Effector memory CD4-positive, alpha-beta T cell (primary cell): ENCODE measurements around the gene GBP7.

Source experiments
- DNase-seq, 3 donors: peaks; one replicate each; pipeline ENCODE4 v3.0.0-alpha.2; 2020
- H3K27ac ChIP-seq: 2 replicates; pipeline ENCODE4 v1.7.0; 2013; ENCODE audit warnings: mild to moderate bottlenecking, low read length, moderate library complexity; ENCODE audit not compliant: insufficient read depth, poor library complexity, severe bottlenecking
- H3K27me3 ChIP-seq: replicated peaks from 2 replicates; pipeline ENCODE4 v1.7.0; 2013; ENCODE audit warnings: mild to moderate bottlenecking, low read length; ENCODE audit not compliant: insufficient read depth, control insufficient read depth, poor library complexity, severe bottlenecking
- H3K36me3 ChIP-seq: 2 replicates; pipeline ENCODE4 v1.7.0; 2013; ENCODE audit warnings: mild to moderate bottlenecking, low read length, moderate library complexity; ENCODE audit not compliant: control insufficient read depth, insufficient read depth
- H3K4me1 ChIP-seq: 2 replicates; pipeline ENCODE4 v1.7.0; 2013; ENCODE audit warnings: low read length, mild to moderate bottlenecking; ENCODE audit not compliant: control insufficient read depth, insufficient read depth, poor library complexity, severe bottlenecking
- H3K4me3 ChIP-seq: 2 replicates; pipeline ENCODE4 v1.7.0; 2013; ENCODE audit warnings: low read length, low read depth, mild to moderate bottlenecking; ENCODE audit not compliant: insufficient read depth, poor library complexity, severe bottlenecking
- H3K9me3 ChIP-seq: 2 replicates; pipeline ENCODE4 v1.7.0; 2013; ENCODE audit warnings: mild to moderate bottlenecking, low read length, moderate library complexity; ENCODE audit not compliant: control insufficient read depth

The GBP7 gene

DNA sequence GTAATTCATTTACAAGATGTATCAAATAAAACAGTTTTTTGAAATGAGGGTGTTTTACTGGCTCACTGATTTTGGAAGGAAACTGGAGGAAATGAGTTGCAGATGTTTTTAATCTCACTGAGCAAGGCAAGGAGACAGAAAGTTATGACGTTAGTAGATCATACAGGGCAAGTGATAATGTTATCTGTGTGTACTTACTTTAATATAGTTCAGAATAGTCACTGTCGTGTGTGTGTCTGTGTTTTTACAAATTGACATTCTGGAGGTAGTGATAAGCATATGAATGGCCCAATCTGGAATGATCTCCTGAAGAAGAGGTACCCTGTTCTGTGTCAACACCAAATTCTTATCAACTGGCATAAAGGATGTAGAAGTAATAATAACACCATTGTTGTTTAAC, 24.9 kb upstream of the GBP7 start:
- Histone ChIP-seq H3K9me3 (peaks cover 9% of the 10 kb centered on the region), H3K27ac (no peak overlapping the region), H3K27me3 (no peaks in the 10 kb centered on the region), H3K4me1 (peaks cover 7% of the 10 kb centered on the region), H3K36me3 (no peaks in the 10 kb centered on the region), H3K4me3 (no peak overlapping the region)
- no peak for DNase-seq

DNA sequence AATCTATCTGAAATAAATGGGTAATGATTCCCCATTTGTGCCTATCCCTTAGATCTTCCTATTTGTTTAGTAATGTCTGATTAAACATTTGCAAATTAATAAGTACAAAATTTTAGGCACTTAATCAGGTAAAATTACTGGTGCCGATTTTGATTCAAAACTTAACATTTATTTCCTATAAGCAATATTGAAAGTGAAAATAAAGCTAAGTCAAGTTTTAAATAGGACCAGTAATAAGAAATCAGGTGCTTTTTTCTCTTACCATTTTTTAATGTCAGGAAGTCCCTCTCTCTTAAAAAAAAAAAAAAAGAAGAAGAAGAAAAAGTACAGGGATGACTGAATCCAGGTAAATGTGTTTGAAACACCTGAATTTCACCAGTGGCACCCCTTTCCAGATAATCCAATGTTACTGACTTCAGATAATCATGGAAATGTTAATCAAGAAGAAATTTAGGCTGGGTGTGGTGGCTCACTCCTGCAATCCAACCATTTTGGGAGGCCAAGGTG, 23.8 kb upstream of the GBP7 start:
- no peaks in the 10 kb centered on the region for H3K27me3 ChIP-seq
- peaks cover 12% of the 10 kb centered on the region for H3K4me1 ChIP-seq
- H3K27ac ChIP-seq = peak overlapping the region; percentile 81
- peaks cover 7% of the 10 kb centered on the region for H3K36me3 ChIP-seq
- H3K4me3 ChIP-seq = peak overlapping the region; percentile 78
- DNase-seq = no peak
- H3K9me3 ChIP-seq = no peaks in the 10 kb centered on the region

DNA sequence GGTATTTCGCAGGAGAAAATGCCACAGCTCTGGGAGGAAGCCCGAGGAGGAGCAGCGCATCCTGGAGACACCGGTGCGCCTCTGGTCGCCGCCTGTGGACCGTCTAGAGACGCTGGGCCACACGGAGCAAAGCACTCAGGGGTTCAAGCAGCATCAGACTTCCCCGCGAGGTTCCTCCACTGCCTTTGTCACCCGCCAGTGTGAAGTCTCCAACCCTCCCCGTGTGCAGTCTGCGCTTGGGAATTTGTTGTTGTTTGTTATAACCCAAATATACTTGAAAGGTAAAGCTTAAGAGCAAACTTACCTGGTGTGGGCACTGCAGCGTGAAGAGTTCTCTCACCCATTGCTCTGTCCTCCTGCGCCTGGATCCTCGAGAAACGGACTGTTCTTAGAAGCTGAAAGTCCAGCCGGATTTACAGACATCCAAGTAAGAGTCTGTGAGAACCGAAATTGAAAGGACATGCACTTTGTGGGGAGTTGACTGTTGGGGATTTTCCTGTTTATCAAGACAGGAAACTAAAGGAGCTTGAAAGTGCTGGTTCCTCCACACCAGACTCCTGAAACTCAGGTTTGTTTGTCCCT, 22.8 kb upstream of the GBP7 start, which contains the start of gene GBP4:
TSS of gene GBP4 (minus strand) at position 452 of the 582 bp plus-strand sequence. CDS start at position 344, 108 bp downstream.
- H3K9me3 ChIP-seq = no peaks in the 10 kb centered on the region
- peaks cover 16% of the 10 kb centered on the region for H3K36me3 ChIP-seq
- H3K4me3 ChIP-seq = peak within 1 kb of the TSS; percentile 78
- no peaks in the 10 kb centered on the region for H3K27me3 ChIP-seq
- peak in 2 of 3 donors; percentile 13 to 16 for DNase-seq
- peak within 1 kb of the TSS; percentile 81 for H3K27ac ChIP-seq
- H3K4me1 ChIP-seq = peaks cover 12% of the 10 kb centered on the region

DNA sequence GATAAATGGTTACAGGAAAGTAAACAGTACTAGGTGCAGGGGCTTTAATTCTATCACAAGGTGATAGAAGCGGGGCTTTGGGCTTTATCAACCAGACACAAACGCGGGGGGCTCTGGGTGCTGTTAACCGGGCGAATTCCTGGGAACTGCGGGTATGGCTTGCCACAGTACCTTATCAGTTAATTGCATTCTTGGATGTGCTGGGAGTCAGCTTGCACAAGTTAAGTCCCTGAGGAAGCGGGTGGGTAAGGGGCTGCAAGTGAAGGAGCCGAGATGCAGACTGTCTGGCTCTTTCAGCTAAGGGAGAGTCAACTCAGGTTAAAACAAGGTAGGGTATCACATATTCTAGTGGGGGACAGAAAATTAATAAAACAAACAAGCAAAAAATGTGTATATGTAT, 22.3 kb upstream of the GBP7 start:
- DNase-seq = no peak
- Histone ChIP-seq H3K36me3 (peaks cover 18% of the 10 kb centered on the region), H3K27ac (peak overlapping the region; percentile 81), H3K4me3 (peak overlapping the region; percentile 78), H3K4me1 (peaks cover 12% of the 10 kb centered on the region), H3K27me3 (no peaks in the 10 kb centered on the region), H3K9me3 (no peaks in the 10 kb centered on the region)

DNA sequence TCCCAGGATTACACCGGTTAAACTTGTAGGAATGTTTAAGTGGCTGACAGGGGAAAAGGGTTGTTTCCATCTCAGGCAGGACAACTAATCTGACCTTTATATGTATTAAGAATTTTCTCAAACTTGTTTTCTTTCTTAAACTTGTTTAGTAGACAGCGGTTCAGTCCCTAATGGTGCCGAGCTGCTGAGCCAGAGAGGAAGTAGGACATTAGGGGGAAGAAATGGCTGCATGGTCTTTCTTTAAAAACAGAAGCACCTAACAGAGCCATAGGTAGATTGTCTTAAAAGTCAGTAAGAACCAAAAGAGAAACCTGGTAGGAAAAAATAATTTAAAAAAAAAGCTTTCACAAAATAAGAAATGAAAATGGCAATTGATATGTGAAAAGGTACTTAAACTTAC, 19.7 kb upstream of the GBP7 start:
- no peaks in the 10 kb centered on the region for H3K9me3 ChIP-seq
- no peak overlapping the region for H3K4me3 ChIP-seq
- peaks cover 37% of the 10 kb centered on the region for H3K36me3 ChIP-seq
- H3K27me3 ChIP-seq = no peaks in the 10 kb centered on the region
- no peak for DNase-seq
- peaks cover 12% of the 10 kb centered on the region for H3K4me1 ChIP-seq
- peak overlapping the region; percentile 3 for H3K27ac ChIP-seq

DNA sequence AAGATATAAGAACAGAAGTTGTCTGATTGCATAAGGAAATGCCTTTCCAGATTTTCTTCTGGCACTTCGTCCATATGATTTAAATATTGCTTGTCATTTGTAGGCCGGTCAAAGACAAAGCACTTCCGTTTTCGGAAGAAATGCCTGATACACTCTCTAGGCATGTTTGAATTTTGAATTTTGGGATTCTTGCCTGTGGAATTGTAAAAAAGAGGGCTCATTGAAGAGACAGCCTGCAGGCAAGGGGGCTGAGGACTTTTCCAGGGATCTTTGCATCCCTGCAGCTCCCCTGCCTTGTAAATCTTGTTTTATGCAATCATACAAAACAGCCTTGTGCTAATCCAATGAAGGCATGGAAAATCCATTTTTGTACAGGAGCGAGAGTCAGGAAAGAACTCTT, 15.5 kb upstream of the GBP7 start:
- Histone ChIP-seq H3K4me3 (no peak overlapping the region), H3K9me3 (no peaks in the 10 kb centered on the region), H3K4me1 (peaks cover 7% of the 10 kb centered on the region), H3K27me3 (no peaks in the 10 kb centered on the region), H3K27ac (no peak overlapping the region), H3K36me3 (peaks cover 70% of the 10 kb centered on the region)
- no peak for DNase-seq

DNA sequence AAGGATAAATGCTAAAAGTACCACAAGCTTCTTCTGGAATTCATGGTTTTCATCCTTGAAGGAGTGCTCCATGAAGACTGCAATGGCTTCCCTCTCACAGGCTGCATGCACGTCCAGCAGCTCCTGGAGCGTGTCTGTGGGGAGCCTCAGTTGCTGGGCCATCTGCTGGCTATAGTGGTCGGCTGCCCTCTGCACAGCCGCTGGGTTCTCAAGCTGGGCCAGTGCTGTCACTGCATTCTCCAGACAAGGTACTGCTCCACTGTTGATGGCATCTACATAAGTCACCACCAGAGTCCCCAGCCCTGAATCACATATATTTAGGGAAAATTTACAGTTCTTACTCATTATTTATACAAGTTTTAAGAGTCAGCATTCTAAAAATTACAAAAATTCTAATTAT, 14.2 kb upstream of the GBP7 start:
- H3K4me1 ChIP-seq = no peaks in the 10 kb centered on the region
- no peaks in the 10 kb centered on the region for H3K27me3 ChIP-seq
- H3K36me3 ChIP-seq = peaks cover 80% of the 10 kb centered on the region

DNA sequence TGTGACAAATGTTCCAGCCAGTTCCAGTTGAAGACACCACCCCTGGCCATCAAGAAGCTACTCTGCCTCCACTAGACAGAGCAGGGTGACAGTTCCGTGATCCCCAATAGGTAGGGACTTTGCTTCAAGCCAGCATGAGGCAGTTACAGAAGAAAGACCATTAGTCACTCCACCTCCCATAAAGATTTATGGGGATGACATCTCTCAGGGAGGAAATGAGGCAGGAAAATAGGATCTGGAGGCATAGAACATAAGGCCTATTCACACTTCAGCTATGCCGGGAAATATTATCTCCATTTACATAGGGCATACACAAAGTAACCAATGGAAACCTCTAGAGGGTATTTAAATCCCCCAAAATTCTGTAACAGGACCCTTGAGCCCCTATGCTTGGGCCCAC, 3.5 kb upstream of the GBP7 start:
- H3K4me3 ChIP-seq = no peak overlapping the region
- H3K27ac ChIP-seq = no peak overlapping the region
- H3K27me3 ChIP-seq = no peaks in the 10 kb centered on the region
- H3K4me1 ChIP-seq = no peaks in the 10 kb centered on the region
- DNase-seq = no peak
- H3K36me3 ChIP-seq = peaks cover 17% of the 10 kb centered on the region
- no peaks in the 10 kb centered on the region for H3K9me3 ChIP-seq

More for the DNA sequence above, 14.2 kb upstream of the GBP7 start:
- Histone ChIP-seq H3K9me3 (no peaks in the 10 kb centered on the region), H3K27ac (no peak overlapping the region), H3K4me3 (no peak overlapping the region)
- no peak for DNase-seq

DNA sequence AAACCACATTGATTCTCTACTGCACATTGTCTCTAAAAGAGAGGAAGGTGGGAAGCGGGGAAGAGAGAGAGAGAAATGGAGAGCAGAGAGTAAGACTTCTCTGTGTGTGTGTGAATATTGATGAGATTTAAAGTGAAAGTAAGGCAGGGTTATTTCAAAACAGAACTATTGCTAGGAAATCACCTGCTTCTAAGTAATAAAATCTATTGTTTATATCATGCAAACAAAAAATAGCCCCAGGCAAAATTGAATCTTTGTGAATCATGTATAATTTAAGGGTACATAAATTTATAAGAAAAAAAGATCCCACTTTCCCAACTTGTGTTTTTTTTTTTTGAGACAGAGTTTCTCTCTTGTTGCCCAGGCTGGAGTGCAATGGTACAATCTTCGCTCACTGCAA, 1.2 kb upstream of the GBP7 start:
- Histone ChIP-seq H3K4me3 (no peak overlapping the region), H3K4me1 (no peaks in the 10 kb centered on the region), H3K27ac (no peak overlapping the region), H3K36me3 (no peaks in the 10 kb centered on the region), H3K27me3 (no peaks in the 10 kb centered on the region), H3K9me3 (no peaks in the 10 kb centered on the region)
- DNase-seq = no peak

DNA sequence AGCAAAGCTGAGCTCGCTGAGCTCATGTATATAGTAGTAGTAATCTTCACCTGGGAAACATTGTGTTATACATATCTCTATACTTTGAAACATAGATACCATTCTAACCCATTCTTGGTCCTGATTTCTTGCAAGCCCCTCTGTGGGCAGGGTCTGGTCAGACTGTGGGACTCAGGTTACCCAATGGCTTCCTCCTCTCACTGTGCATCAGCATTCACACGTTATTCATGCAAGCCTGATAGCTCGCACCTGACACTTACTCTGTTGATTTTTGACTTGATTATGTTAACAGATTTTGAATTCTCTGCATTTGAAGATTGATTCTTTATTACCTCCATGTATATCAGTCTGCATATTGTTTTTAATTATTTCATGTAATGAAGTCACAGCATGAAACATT, 1.3 kb downstream of the GBP7 start:
- H3K4me1 ChIP-seq = no peaks in the 10 kb centered on the region

More for the DNA sequence above, 1.3 kb downstream of the GBP7 start:
- Histone ChIP-seq H3K27me3 (no peaks in the 10 kb centered on the region), H3K27ac (no peak overlapping the region), H3K9me3 (no peaks in the 10 kb centered on the region), H3K4me3 (no peak overlapping the region), H3K36me3 (no peaks in the 10 kb centered on the region)
- no peak for DNase-seq
